OCI-LY7 (cell line): ENCODE results near the gene ABCA2. TPM values are rescaled to one million over a fixed set of nuclear protein-coding genes. Genes with fewer than 3 reads are reported as not detected.

Source experiments
- BruUV-seq: library from RNA; stranded (reverse); fragments of 400-500 nt; replicated peaks from 2 replicates; lab custom pipeline; 2021; lab: Mats Ljungman, UMichigan
- CTCF ChIA-PET: fragments of 300-600 bp; sonication (Branson Sonifier 250); formaldehyde crosslinking; loops from one replicate; lab custom pipeline; 2022; ENCODE audit warnings: antibody characterized with exemption; ENCODE audit not compliant: unreplicated experiment; lab: Charles Lee
- POLR2A ChIA-PET: fragments of 300-600 bp; sonication (Branson Sonifier 250); formaldehyde crosslinking; loops from one replicate; lab custom pipeline; 2022; ENCODE audit warnings: antibody characterized with exemption; lab: Charles Lee
- DNase-seq: peaks from one replicate; pipeline ENCODE4 v3.0.0-alpha.2; 2015; ENCODE audit warnings: low spot score
- H2AFZ ChIP-seq: fragments of 200-600 bp; sonication (generic), shearing (Covaris generic); 2 replicates; pipeline ENCODE4 v1.6.1; 2014; ENCODE audit warnings: mild to moderate bottlenecking, antibody characterized with exemption, low read length, moderate library complexity
- H3K27ac ChIP-seq: fragments of 200-600 bp; sonication (generic); 2 replicates; pipeline ENCODE4 v1.5.1; 2014; ENCODE audit warnings: mixed run types, low read depth, mild to moderate bottlenecking, moderate library complexity, low read length, inconsistent platforms; ENCODE audit not compliant: poor library complexity, severe bottlenecking
- H3K36me3 ChIP-seq: fragments of 200-600 bp; sonication (generic); 2 replicates; pipeline ENCODE4 v1.6.1; 2014; ENCODE audit warnings: mild to moderate bottlenecking, antibody characterized with exemption, low read length, moderate library complexity, mixed read lengths; ENCODE audit not compliant: insufficient read depth
- H3K4me1 ChIP-seq: fragments of 200-600 bp; sonication (generic); 2 replicates; pipeline ENCODE4 v1.5.1; 2014; ENCODE audit warnings: mild to moderate bottlenecking, low read length; ENCODE audit not compliant: insufficient read depth, poor library complexity, severe bottlenecking
- H3K4me2 ChIP-seq: fragments of 200-600 bp; sonication (generic); 2 replicates; pipeline ENCODE4 v1.6.1; 2014; ENCODE audit warnings: mild to moderate bottlenecking, low read length
- H3K4me3 ChIP-seq: fragments of 200-600 bp; sonication (generic); 2 replicates; pipeline ENCODE4 v1.5.1; 2014; ENCODE audit warnings: mild to moderate bottlenecking, low read depth, low read length; ENCODE audit not compliant: poor library complexity, severe bottlenecking
- H3K79me2 ChIP-seq: fragments of 200-600 bp; sonication (generic); 2 replicates; pipeline ENCODE4 v1.6.1; 2016; ENCODE audit warnings: low read depth, mild to moderate bottlenecking, low read length, moderate library complexity, mixed read lengths; ENCODE audit not compliant: insufficient read depth
- H3K9me2 ChIP-seq: fragments of 200-600 bp; sonication (generic); 2 replicates; pipeline ENCODE4 v1.6.1; 2016; ENCODE audit warnings: mild to moderate bottlenecking, low read length, mixed read lengths; ENCODE audit not compliant: insufficient read depth
- H3K9me3 ChIP-seq: fragments of 200-600 bp; sonication (generic); 2 replicates; pipeline ENCODE4 v1.6.1; 2014; ENCODE audit warnings: mild to moderate bottlenecking, mixed run types, low read length, mixed read lengths
- H4K20me1 ChIP-seq: fragments of 200-600 bp; sonication (generic); 2 replicates; pipeline ENCODE4 v1.6.1; 2014; ENCODE audit warnings: mild to moderate bottlenecking, antibody characterized with exemption, low read length, moderate library complexity, mixed read lengths; ENCODE audit not compliant: insufficient read depth
- EZH2phosphoT487 ChIP-seq: fragments of 200-600 bp; sonication (generic); IDR thresholded peaks from 2 replicates; pipeline ENCODE4 v1.6.1; 2018; ENCODE audit warnings: low read depth, borderline replicate concordance, mild to moderate bottlenecking, mixed run types, antibody characterized with exemption, low read length, moderate library complexity, mixed read lengths
- intact Hi-C: fragments of 100-400 bp; cut with micrococcal nuclease; formaldehyde crosslinking; loops from one replicate; pipeline ENCODE4 v1.10.0; 2022; ENCODE audit not compliant: unreplicated experiment
- total RNA-seq, 2 experiments: library from RNA; depleted of rRNA in 1 of 2; stranded (reverse); fragments of >200 nt in 1 of 2; shearing (Covaris generic) in 1 of 2; gene quantifications; 2 replicates each; pipeline ENCODE4 v1.2.3, GENCODE V29; 2014 to 2022
- TF ChIP-seq, protein P1 (sequence below): fragments of 200-600 bp; sonication (generic); conservative IDR thresholded peaks from 2 replicates; pipeline ENCODE4 v1.5.1; 2014; ENCODE audit warnings: mild to moderate bottlenecking, antibody characterized with exemption, low read length, moderate library complexity, mixed read lengths

Gene ABCA2
- total RNA-seq, 2 experiments from 2014 or later, result 4.1 to 10.6 TPM

DNA sequence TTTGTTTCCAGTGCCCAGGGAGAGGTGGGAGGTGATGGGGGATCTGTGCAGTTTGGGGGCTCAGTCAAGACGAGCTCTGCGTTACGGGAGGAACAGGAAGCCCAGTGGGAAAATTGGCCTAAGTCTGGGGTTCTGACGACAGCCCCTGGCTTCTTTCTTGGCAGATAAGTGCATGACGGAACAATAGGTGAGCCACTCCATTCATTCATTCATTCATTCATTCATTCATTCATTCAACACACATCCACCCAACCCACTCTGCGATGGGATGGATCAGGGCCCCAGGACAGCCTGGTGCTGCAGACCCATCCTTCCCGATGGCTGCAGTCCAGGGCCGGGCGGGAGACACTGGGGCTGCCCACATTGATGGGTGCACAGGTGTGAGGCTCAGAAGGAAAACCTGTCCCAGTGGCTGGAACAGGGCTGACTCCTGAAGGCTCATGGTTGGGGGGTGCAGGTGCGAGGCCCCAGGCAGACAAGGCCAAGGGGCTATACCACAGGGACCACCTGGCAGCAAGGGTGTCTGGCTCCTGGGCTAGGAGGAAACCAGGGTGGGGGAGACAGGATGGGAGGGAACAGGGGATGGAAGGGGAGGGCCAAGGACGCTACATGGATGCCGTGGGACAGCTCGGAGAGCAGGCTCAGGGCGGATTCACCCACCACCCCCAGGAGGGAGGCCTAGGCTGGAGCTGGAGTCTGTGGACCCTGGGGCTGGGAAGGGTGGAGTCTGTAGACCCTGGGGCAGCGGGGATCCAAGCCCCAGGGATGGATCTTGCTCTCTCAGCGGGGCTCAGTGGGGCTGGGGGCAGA lies 47.2 kb downstream of the ABCA2 start:
- Histone ChIP-seq H3K27ac (no peak overlapping the region), H3K4me1 (no peaks in the 10 kb centered on the region), H3K9me3 (no peaks in the 10 kb centered on the region), H3K79me2 (no peaks in the 10 kb centered on the region), H3K4me3 (no peak overlapping the region), H3K9me2 (no peaks in the 10 kb centered on the region), H3K4me2 (no peak overlapping the region), H2AFZ (no peak overlapping the region), H3K36me3 (no peaks in the 10 kb centered on the region), H4K20me1 (no peaks in the 10 kb centered on the region)
- DNase-seq, result no peak
- TF ChIP-seq, protein P1, sequence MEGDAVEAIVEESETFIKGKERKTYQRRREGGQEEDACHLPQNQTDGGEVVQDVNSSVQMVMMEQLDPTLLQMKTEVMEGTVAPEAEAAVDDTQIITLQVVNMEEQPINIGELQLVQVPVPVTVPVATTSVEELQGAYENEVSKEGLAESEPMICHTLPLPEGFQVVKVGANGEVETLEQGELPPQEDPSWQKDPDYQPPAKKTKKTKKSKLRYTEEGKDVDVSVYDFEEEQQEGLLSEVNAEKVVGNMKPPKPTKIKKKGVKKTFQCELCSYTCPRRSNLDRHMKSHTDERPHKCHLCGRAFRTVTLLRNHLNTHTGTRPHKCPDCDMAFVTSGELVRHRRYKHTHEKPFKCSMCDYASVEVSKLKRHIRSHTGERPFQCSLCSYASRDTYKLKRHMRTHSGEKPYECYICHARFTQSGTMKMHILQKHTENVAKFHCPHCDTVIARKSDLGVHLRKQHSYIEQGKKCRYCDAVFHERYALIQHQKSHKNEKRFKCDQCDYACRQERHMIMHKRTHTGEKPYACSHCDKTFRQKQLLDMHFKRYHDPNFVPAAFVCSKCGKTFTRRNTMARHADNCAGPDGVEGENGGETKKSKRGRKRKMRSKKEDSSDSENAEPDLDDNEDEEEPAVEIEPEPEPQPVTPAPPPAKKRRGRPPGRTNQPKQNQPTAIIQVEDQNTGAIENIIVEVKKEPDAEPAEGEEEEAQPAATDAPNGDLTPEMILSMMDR, result no peak
- no peak for TF ChIP-seq EZH2phosphoT487
- intact Hi-C loops, result no loop called here
- POLR2A ChIA-PET, result no interaction called here
- CTCF ChIA-PET, result no interaction called here
- BruUV-seq, result no TSS peak

DNA sequence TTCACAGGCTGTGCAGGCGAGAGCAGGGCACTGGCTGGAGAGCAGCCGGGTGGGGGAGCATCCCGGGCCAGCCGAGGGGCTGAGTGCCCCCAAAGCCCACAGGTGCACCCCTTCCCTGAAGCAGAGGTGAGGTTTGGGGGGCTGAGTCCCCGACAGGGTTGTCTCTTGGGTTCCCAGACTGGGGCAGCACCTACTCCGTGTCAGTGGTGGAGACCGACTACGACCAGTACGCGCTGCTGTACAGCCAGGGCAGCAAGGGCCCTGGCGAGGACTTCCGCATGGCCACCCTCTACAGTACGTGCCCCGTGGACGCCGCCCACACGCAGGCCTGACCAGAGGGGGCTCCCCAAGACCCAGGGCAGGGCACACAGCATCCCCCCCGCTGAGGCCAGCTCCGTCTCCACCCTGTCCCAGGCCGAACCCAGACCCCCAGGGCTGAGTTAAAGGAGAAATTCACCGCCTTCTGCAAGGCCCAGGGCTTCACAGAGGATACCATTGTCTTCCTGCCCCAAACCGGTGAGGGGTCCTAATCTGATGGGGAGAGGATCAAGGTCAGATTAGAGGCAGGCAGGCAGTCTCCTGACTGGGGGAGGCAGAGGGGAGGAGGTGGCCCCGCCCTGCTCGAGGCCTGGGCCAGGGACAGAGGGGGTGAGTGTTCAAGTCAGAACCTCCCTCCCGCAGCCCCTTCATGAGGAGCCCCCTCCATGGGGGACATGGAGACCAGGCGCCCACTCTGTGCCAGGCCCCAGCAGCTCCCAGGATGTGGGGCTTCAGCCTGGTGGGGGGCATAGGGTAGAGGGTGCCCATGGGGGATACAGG lies 48.1 kb downstream of the ABCA2 start:
- Histone ChIP-seq H3K4me1 (no peaks in the 10 kb centered on the region), H2AFZ (no peak overlapping the region), H3K36me3 (no peaks in the 10 kb centered on the region), H3K27ac (no peak overlapping the region), H4K20me1 (no peaks in the 10 kb centered on the region), H3K4me2 (no peak overlapping the region), H3K4me3 (no peak overlapping the region), H3K9me2 (no peaks in the 10 kb centered on the region), H3K79me2 (no peaks in the 10 kb centered on the region), H3K9me3 (no peaks in the 10 kb centered on the region)
- TF ChIP-seq EZH2phosphoT487, result no peak
- BruUV-seq, result no TSS peak
- intact Hi-C loops, result no loop called here
- DNase-seq, result no peak
- ChIA-PET POLR2A (no interaction called here), CTCF (no interaction called here)

DNA sequence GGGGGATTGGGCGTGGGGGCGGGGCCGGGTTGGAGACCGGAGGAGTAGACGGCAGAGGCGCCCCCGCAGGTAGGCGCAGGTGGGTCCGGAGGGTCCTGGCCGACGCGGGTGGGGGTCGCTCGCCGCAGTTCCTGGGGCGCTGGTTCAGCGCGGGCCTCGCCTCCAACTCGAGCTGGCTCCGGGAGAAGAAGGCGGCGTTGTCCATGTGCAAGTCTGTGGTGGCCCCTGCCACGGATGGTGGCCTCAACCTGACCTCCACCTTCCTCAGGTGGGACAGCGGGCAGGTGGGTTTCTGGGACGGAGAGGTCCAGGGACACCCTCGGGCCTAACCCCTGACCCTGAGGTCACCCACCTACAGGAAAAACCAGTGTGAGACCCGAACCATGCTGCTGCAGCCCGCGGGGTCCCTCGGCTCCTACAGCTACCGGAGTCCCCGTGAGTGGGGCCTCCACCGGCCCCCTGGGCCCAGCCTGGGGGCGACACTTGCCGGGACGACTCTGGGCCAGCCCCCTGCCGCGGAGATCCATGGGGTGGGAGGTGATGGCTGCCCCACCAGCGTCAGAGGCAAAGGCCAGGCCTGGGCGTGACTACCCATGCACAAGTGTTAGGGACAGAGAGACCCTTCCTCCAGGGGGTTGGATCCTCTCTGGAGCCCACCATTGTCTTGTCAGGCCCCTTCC lies 49.0 kb downstream of the ABCA2 start:
- POLR2A ChIA-PET, result interaction anchor here (1.0 kb wide), 1 partner anchor 13 kb away, joined by 7 read pairs; the partner anchor contains the start of gene PAXX
- Histone ChIP-seq H3K4me3 (no peak overlapping the region), H3K9me2 (no peaks in the 10 kb centered on the region), H3K4me2 (no peak overlapping the region), H3K79me2 (no peaks in the 10 kb centered on the region), H3K36me3 (no peaks in the 10 kb centered on the region), H3K9me3 (no peaks in the 10 kb centered on the region), H2AFZ (no peak overlapping the region), H3K4me1 (no peaks in the 10 kb centered on the region), H3K27ac (no peak overlapping the region), H4K20me1 (no peaks in the 10 kb centered on the region)
- DNase-seq, result no peak
- CTCF ChIA-PET, result interaction anchor here (0.5 to 1.0 kb wide), 3 partner anchors 14 to 56 kb away, joined by 3 read pairs; no protein-coding TSS in a partner anchor
- TF ChIP-seq, protein P1, result no peak
- no peak for TF ChIP-seq EZH2phosphoT487
- no TSS peak for BruUV-seq
- intact Hi-C loops, result no loop called here
